PC-3 (cell line): ENCODE results near the gene RUVBL2.

Source experiments
- CTCF ChIP-seq: fragments of 300-600 bp; sonication (generic); conservative IDR thresholded peaks from 2 replicates; pipeline ENCODE4 v1.5.1; 2017; ENCODE audit warnings: antibody characterized with exemption, low read depth, mild to moderate bottlenecking, low read length
- EZH2 ChIP-seq: fragments of 300-600 bp; sonication (generic); IDR thresholded peaks from one replicate; pipeline ENCODE4 v1.6.1; 2017; ENCODE audit warnings: antibody characterized with exemption, mild to moderate bottlenecking, low read length; ENCODE audit not compliant: unreplicated experiment
- EZH2phosphoT487 ChIP-seq: fragments of 300-600 bp; sonication (generic); IDR thresholded peaks from 2 replicates; pipeline ENCODE4 v1.6.1; 2018; ENCODE audit warnings: mild to moderate bottlenecking, antibody characterized with exemption, low read length, borderline replicate concordance

GRCh38 chr19:49064768-49065611 is 71.3 kb downstream of the RUVBL2 start, which contains the start of gene NTF4:
- TF ChIP-seq CTCF (no peak), EZH2 (no peak), EZH2phosphoT487 (no peak)
